ENCODE data around the gene SYN1.
"Not testable (repeated sequence)": the region's sequence is repeated elsewhere in the genome, so short reads cannot be mapped to it uniquely, and the experiment has no call there.

SYN1 gene
- 0 reads per million in 2 experiments for total RNA-seq

DNA sequence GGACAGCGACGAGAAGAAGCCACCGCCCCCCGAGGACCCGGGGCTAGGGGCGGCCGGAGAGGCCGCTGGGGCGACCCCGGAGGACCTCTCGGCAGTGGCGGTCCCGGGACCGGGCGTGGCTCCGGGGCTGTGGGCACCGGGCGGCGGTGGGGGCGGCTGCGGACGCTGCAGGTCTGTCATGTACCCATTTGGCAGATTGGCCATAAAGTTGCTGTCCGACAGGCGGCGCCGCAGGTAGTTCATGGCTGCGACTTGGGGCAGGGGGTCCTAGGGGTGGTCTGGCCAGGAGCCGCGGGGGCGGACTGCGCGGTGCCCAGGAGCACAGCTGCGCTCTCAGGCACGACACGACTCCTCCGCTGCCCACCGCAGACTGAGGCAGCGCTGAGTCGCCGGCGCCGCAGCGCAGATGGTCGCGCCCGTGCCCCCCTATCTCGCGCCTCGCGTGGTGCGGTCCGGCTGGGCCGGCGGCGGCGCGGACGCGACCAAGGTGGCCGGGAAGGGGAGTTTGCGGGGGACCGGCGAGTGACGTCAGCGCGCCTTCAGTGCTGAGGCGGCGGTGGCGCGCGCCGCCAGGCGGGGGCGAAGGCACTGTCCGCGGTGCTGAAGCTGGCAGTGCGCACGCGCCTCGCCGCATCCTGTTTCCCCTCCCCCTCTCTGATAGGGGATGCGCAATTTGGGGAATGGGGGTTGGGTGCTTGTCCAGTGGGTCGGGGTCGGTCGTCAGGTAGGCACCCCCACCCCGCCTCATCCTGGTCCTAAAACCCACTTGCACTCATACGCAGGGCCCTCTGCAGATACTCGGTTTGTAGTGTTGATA, at the start of gene SYN1:
TSS of gene SYN1 (minus strand) at position 372 of the 817 bp plus-strand sequence. CDS start at position 243, 129 bp downstream.
- peak; percentile 70 for DNase-seq (ENCODE audit: low read depth)

DNA sequence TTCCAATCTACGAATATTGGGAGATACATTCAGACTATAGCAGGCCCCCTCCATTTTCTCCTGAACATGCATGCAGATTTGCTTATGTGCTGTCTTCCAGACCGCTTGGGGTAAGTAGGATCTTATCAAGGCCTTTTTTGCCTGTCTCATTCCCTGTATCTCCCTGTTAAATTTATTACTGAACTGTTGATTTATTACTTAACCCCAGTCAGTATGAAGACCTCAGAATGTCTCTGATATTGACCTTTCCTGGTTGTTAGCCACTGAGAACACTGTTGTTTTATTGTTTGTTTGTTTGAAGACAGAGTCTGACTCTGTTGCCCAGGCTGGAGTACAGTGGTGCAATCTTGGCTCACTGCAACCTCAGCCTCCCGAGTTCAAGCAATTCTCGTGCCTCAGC, 46.1 kb upstream of the SYN1 start:
- DNase-seq (ENCODE audit: low read depth): not testable (repeated sequence)

DNA sequence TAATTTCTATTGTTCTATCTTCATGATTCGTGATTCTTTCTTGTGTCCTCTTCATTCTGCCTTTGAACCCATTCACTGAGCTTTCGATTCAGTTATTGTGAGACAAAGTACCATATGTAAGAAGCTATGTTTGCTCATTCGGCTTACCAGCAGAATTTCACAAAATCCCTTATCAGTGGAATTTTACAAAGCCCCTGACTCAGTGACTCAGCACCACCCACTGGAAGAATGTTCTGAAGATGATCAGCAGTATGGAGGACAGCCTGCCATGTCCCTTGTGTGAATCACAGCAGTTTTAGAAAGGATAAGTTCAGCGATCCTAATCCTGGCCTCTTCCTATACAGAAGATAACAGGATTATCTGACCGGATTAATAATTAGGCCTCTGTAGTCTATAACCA, 45.1 kb upstream of the SYN1 start:
- DNase-seq (ENCODE audit: low read depth): no peak

DNA sequence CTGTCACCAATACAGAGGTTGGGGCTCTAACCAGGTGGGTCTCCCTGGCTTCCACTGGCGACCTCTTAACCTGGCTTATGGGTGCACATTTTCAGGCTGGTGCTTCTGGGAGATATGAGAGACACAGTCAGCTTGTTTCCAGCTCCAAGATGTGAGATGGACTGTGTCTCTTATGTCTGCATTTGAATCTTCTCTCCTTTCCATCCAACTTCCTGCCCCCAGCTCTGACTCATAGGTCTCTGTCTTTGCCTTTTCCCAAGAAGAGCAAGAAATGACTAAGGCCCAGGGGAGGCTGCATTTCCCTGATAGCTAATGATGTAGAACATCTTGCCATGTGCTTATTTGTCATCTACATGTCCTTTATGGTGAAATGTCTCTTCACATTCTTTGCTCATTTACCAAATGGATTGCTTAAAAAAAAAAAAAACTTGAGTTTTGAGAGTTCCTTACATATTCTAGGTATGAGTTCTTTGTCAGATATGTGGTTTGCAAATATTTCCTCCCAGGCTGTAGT, 42.5 kb upstream of the SYN1 start:
- no peak for DNase-seq (ENCODE audit: low read depth)

DNA sequence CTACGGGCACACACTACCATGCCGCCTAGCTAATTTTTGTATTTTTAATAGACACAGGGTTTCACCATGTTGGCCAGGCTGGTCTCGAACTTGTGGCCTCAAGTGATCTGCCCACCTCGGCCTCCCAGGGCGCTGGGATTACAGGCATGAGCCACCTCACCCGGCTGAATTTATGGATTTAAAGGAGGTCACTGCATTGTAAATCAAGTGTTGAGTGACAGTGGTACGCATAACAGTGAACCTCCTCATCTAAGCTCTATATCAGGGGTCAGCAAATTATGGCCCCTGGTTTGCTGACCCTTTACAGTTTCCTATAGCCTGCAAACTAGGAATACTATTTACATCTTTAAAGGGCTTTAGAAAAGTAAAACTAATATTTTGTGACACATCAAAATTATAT, 41.9 kb upstream of the SYN1 start:
- no peak for DNase-seq (ENCODE audit: low read depth)

DNA sequence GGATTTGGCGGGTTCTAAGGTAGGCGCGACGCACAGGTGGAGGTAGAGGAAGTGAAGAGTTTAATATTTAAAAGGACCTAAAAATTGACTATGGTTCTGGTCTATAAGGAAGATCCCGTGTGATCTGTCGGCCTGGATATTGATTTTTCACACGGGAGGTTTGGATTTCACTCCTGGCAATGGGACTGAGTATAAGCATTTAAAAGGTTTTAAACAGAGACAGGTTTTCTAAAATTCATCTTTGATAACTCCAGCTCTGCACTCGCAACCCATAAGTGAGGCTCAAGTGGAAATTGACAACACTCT, 39.7 kb upstream of the SYN1 start:
- DNase-seq (ENCODE audit: low read depth): no peak

DNA sequence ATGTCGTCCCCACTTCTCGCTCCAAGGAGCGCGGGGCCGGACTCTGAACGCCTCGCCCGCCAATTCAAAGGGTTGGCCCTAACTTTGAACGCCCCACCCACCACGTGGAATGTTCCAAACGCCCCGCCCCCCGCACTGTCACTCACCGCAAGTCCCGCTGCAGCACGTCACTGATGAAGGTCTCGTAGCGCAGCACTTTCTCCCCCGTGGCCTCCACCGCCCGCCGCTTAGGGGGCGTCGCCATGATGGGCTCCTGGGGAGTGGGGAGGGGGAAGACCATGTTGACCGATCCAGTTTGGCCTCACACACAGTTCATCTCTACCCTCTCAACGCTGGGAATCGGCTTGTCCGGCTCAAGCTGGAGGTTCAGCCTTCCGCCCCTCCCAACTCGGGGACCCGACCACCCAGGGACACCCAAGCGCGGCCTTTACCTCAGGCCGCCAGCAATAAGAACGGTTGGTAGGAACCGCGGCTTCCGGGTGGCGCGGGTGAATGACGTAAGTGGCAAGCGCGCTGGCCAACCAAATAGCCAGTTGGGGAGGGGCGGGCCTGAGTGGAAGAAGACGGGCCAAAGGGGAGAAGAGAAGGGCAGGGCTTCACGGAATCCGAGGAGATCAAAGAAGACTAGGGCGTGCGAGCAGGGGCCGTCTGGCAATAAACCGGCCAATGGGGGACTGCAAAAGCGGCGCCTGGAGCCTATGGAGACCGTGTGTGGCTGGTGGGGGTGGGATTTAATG, 39.2 kb upstream of the SYN1 start, which contains the start of gene UXT:
TSS of gene UXT (minus strand) at position 497 of the 737 bp plus-strand sequence. CDS start at position 244, 253 bp downstream.
- DNase-seq (ENCODE audit: low read depth): peak; percentile 87

DNA sequence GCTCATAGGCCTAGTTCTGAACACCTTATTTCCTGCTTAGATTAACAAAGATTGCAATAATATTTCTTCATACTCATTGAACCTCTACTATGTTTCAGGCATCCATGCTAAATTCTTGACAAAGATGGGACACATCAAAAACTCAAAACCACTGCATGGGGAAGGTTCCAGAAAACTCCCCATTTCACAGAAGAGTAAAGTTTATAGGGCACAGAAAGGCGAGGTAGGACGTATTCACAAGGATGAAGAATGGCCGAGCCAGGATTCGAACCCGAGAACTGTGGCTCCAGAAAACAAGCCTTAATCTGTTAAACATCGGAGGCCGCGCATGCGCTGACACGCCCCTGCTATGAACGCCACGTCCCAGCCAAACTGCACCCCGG, 38.6 kb upstream of the SYN1 start:
- no peak for DNase-seq (ENCODE audit: low read depth)

DNA sequence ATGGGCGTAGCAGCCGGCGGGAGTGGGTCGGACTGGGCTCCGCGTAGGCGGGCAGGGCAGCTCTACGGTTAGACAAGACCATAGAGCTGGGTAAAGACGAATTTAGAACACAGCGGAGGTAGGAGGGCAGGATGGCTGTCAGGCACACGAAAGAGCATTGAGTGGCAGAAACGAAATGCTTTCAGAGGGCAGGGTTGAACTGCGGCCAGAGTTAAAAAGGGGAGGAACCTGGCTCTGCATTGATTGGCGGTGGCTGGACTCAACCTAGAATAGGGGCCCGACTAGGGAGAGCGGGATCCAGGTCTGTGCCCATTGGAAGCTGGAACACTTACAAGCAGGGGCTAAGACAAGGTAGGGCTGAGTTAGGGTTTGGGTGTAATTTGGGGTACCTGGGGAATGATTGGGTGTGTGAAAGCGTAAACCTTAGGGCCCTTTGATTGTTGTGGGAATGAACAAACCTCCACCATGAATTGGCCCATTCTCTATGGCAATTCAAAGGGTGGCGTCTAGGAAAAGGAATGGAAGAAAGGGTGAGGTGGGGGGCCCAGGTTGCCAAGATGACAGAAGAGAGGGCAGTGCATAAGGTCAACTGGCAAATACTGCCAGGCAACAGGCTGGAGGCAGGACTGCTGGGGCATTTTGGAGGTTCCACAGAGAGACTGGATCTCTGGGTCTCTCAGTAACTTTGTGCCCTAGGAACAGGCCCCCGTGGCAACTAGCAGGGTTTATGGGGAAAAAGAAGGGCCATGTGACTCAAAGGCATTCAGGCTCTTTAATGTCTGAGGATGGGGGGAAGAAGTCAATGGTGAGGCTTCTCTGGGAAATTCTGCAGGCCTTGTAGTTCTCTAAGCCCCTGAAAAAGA, 31.6 kb upstream of the SYN1 start:
- no peak for DNase-seq (ENCODE audit: low read depth)

DNA sequence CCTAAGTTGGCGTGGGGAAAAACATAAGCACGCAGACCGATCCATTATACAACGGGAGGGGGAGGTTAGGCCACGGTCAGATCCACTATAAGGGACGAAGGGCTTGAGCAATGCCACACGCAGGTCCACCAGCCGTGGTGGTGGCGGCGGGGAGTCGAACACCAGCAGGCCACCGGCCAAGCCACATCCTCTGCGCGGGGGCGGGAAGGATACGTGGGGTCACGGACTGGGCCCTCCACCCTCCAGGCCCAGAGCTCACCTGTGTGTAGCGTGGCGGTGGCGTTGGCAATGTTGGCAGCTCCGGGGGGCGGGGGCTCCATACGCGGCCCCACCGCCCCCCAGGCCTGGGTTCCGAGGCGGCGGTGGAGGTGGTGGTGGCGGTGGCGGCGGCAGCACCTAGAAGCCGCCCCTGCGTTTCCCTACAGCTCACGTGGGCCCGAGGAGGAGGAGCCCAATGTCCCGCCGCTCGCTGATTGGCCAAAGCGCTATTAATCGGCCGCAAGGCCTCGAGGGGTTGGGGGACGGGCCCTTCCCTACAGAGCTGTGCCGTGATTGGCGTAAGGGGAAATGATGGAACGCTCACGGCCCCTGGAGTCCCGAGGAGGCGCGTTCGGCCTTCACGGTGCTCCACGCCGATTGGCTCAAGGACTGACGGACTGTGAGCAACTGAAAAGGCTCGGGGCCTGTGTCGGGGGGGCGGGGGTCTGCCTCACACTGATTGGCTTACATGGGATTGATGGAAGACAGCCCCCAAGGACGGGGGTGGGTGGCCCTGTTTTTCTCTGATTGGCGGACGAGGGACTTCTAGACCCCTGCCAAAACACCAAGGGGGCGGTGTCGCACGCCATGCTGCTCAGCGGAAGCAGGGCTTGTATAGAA, 30.7 kb upstream of the SYN1 start, which contains the start of gene ELK1:
TSS of gene ELK1 (minus strand) at position 400 of the 879 bp plus-strand sequence. CDS start 9,122 bp downstream, outside the sequence.
- DNase-seq (ENCODE audit: low read depth): peak; percentile 82

DNA sequence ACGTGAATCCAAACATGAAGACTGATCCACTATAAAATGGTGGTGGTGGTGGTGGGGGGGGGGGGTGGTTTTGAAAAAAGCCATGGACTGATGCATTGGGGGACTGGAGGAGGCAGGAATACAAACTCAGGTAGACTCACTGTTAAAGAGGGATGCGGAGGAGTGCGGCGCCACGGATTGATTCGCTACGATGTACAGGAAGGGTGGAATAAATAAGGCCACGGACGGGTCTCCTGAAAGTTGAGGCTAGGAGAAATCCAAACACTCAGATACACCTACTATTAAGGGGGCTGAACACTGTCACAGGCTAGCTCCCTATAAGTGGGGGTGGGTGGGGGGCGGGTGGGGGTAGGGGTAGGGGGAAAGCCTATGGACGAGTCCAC, 30.1 kb upstream of the SYN1 start:
- no peak for DNase-seq (ENCODE audit: low read depth)

DNA sequence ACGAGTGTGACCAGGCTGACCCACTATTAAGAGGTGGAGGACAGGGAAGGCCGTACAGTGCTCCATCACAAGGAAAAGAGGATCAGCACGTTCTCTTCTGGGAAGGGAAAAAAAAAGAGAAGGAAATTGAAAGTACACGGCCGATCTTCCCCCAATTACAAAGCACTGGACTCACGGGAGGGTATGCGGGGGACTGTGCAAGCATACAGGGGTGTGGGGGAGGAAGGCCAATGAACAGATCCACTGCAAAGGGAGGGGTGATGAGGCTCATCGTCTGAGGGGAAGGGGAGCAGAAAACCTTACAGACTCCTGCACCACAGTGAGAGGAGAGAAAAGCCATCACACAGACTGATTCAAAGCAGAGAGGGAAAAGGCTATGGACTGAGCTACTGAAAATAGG, 29.6 kb upstream of the SYN1 start:
- no peak for DNase-seq (ENCODE audit: low read depth)

DNA sequence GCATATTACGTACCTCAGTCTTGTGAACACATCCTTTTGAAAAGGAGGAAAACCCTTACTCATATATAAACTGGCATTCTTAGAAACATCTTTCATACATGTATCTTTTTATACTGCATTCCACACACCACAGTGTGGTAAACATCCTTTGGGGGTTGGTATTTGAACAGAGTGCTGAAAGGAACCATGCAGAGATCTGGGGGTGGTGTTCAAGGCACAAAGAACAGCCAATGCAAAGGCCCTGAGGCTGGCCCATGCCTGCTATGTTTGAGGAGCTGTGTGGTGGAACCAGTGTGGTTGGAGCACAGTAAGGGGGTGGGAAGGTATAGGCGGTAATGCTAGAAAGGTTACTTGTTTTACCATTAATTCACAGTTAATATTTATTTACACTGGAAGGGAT, 28.7 kb upstream of the SYN1 start:
- DNase-seq (ENCODE audit: low read depth): no peak

DNA sequence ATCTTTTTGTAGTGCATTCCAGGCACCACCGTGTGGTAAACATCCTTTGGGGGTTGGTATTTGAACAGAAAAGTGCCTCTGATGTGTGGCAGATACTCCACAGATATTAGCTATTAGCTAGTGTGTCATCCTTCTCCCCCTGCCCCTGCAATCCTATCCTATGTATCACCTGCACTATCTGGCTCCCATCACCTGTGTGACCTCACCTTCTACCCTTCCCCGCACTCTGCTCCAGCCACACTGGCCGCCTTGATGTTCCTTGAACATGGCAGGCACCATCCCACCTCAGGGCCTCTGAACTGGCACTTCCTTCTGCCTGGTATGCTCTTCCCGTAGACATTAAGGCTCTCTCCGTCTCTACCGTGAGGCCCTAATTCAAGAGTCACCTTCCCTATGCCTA, 27.0 kb upstream of the SYN1 start:
- DNase-seq (ENCODE audit: low read depth): no peak

DNA sequence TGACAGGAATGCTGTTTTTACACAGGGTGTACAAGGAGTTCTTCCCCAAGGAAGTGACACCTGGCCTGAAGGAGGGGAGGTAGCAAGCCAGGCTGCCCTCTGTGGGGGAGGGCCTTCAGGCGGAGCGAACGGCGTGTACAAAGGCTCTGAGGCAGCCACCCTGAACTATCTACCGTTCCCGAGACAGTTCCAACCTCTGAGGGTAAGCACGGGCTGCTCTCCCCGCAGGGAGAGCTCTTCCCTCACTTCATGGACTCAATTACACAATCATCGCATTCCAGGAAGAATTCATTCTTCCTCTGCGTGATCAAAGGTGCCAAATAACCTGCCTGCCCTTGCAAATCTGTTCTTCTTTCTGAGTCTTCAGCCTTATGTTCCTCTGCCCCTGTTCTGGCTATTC, 25.9 kb upstream of the SYN1 start:
- DNase-seq (ENCODE audit: low read depth): no peak

DNA sequence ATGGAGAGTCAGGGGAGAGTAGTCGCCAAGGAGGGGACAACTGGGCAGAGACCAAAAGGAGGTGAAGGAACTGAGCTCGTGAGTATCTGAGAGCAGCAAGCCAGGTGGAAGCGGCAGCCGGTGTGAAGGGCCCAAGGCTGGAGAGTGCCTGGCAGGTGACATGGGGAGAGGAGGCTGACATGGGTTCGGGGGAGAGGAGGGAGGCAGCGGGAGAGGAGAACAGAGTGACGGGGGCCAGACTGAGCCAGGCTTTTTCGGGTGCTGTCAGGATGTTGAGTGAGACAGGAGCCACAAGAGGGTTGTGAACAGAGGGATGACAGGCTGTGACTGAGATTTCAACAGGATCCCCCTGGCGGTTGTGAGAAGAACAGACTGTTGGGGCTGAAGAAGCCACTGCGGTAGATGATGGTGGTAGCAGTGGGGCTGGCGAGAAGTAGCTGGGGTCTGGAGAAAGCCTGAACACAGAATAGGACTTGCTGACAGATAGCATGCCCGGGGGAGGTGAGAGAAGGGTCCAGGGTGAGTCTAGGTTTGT, 25.0 kb upstream of the SYN1 start:
- no peak for DNase-seq (ENCODE audit: low read depth)

DNA sequence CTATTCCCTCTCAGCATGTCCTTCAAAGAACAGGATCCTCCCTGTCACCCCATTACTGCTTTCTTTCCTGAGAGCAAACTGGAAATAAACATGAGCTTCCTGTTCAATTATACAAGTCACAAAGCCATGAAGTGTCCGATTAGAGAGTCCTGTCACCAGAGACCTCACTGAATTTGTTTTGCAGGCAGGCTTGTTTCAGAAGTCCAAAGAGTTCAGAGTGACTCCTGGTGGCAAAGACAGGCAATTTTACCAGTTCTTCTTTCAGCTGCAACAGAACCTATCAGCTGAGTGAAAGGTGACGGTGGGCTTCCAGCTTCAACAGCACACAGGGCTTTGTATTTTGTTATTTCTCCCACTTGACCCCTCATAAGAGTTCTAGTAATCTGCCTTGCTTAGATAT, 24.3 kb upstream of the SYN1 start:
- DNase-seq (ENCODE audit: low read depth): no peak

DNA sequence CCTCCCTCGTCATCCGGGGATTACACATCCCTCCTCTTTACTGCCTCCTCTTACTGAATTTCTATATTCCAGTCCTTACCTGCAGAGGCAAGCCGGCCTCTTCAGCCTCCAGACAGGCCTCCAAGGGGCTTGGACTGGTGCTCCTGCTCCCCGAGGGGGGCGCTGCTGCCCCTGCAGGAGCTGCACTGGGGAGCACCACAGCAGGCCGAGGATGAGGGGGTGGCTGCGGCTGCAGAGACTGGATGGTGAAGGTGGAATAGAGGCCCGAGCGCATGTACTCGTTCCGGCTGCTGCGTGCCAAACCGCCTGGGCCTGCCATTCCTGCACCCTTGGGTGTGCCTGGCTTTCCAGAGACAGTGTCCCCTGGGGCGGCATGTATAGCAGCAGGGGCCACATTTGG, 19.2 kb upstream of the SYN1 start:
- DNase-seq (ENCODE audit: low read depth): no peak

DNA sequence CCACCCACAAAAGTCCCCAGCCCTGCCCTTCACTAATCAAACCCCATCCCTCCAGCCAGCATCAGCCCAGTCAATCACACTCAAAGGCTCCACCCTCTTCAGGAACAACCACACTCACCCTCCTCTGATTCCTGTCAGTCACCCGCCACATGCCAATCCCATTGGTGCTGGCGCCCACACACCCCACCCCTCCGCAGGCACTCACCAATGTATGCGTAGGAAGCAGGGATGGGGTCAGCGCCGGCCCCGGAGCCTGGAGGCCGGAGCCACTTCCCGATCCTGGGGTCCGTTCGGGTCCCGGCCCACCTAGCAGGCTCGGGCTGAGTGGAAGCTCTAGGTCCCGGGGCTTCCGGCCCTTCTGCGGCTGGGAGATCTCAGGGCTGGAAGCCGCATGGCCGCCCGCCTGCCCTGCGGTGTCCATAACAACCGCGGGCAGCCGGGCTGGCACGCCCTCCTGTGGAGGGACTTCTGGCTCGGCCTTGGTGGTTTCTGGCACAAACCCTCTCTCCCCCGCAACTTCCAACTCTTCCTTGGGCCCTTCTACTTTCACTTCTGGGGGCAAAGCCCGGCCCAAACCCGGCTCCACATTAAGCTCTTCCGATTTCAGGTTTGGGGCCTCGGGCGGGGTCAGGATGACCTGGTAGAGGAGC, 18.0 kb upstream of the SYN1 start:
- DNase-seq (ENCODE audit: low read depth): no peak

DNA sequence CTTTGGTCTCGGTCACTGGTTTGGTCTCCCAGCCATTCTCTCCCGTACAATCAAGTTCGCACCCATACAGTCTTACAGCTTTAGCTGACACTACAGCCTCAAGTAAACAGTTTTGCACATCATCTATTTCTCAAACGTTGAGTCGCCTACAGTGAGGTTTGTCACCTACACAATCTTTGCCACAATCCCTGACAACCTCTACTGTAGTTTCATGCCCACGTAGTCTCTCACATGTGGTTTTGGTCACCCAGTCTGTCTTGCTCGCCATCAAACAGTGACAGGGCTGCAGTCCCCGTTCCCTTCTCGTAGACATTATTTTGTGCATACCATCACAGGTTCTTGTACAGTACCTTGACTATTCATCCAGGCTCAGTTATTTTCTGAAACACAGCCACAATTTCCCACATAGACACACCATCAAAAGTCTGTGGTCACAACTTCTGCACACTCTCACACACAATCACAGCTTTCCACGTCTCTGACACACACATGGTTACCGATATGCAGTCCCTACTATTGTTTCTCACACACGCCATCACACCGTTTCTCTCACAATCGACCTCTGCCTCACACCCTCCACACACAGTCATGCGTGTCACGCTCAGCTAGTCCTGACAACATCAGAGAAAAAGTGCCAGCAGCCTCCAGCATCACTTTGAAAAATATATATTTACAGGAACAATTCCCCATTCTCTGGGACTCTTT, 15.4 kb upstream of the SYN1 start:
- DNase-seq (ENCODE audit: low read depth): no peak
